GM21723 (cell line): ENCODE results near the gene SLC29A1.

Experiments used
- ATAC-seq: cut with Tn5 transposase; IDR thresholded peaks from one replicate; pipeline ENCODE4 v1.9.1; 2021; ENCODE audit warnings: mild to moderate bottlenecking, moderate library complexity; ENCODE audit not compliant: unreplicated experiment

The SLC29A1 gene

GRCh38 chr6:44251576-44252524, 28.5 kb downstream of the SLC29A1 start:
- ATAC-seq = no peak

GRCh38 chr6:44253307-44254101, 30.1 kb downstream of the SLC29A1 start:
- no peak for ATAC-seq

- ATAC-seq = no peak
These were observed 31.1 kb downstream of the SLC29A1 start for GRCh38 chr6:44254191-44255104.

- no peak for ATAC-seq
These were observed 31.9 kb downstream of the SLC29A1 start for GRCh38 chr6:44255105-44255808.

- ATAC-seq = no peak
These were observed 32.7 kb downstream of the SLC29A1 start for GRCh38 chr6:44255871-44256774.

GRCh38 chr6:44256775-44257024, 33.3 kb downstream of the SLC29A1 start:
- ATAC-seq = no peak

- peak; percentile 54 for ATAC-seq
These were observed 33.8 kb downstream of the SLC29A1 start, which contains the start of gene SLC35B2 for GRCh38 chr6:44257025-44257752. Gene SLC35B2 (minus strand): TSS chr6:44257528. CDS start chr6:44257410, 118 bp downstream.

GRCh38 chr6:44257753-44258324, 34.4 kb downstream of the SLC29A1 start:
- peak; percentile 14 for ATAC-seq

GRCh38 chr6:44258325-44258863, 35.0 kb downstream of the SLC29A1 start:
- no peak for ATAC-seq

- no peak for ATAC-seq
These were observed 35.5 kb downstream of the SLC29A1 start for GRCh38 chr6:44258921-44259320.

- no peak for ATAC-seq
These were observed 36.6 kb downstream of the SLC29A1 start for GRCh38 chr6:44260011-44260410.

- no peak for ATAC-seq
These were observed 37.3 kb downstream of the SLC29A1 start for GRCh38 chr6:44260451-44261297.

GRCh38 chr6:44261581-44261980, 38.2 kb downstream of the SLC29A1 start:
- no peak for ATAC-seq

GRCh38 chr6:44262467-44263353, 39.3 kb downstream of the SLC29A1 start:
- no peak for ATAC-seq

GRCh38 chr6:44263354-44264100, 40.1 kb downstream of the SLC29A1 start:
- ATAC-seq = no peak
